ENCODE data around the gene BCAS4.

Gene BCAS4

DNA sequence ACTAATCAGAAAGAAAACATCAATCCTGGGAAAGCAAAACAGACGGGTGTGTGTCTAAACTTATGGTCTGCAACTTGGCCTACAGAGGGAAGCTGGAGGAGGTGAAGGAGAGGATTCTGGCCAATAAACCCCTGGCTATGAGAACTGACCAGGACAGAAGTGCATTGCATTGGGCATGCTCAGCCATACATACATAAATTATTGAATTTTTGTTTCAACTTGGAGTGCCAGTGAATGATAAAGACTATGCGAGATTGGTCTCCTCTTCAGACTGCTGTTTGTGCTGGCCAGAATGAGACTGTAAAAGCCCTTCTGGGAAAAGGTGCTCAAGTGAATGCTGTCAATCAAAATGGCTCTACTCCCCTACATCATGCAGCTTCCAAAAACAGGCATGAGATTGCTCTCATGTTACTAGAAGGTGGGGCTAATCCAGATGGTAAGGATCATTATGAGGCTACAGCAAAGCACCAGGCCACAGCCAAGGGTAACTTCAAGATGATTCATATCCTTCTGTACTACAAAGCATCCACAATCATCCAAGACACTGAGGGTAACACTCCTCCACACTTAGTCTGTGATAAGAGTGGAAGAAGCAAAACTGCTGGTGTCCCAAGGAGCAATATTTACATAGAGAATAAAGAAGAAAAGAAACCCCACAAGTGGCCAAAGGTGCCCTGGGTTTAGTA is 119.0 kb downstream of the BCAS4 start:
- DNase-seq = peak; percentile 71

DNA sequence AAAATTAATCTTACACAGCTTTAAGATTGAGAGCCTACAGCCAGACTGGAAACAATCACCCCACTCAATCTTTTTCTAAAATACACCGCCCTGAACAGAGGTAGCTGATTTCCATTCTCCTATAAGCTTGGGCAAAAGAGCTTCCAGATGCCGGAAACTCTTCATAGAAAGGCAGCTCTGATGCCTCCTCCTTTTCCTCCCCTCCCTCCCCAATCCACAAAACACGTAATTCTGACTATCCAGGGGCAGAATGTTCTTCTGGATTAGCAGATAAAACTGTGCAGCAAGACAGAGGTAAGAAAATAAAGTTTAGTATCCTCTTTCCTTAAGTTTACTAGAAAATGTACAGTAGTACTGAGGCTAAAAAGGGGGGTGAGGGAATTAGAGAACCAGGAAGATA is 120.6 kb downstream of the BCAS4 start:
- DNase-seq = peak; percentile 38

DNA sequence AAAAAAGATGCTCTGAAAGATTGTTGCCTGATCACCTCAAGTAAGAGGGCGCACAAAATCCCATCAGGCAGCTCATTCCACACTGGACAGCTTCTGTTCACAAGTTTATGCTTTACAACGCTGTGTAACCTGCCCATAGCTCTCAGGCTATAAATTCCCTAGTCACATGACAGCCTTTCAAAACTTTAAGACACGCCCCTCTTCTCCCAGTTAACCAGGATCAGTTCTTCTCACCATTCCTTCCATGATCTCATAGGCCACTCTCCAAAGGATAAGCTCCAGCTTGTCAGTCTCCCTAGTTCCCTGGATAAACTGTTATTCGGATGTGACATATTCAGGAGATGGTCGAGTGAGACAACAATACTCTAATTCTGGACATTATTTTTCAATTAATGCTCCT is 121.4 kb downstream of the BCAS4 start:
- peak; percentile 45 for DNase-seq

DNA sequence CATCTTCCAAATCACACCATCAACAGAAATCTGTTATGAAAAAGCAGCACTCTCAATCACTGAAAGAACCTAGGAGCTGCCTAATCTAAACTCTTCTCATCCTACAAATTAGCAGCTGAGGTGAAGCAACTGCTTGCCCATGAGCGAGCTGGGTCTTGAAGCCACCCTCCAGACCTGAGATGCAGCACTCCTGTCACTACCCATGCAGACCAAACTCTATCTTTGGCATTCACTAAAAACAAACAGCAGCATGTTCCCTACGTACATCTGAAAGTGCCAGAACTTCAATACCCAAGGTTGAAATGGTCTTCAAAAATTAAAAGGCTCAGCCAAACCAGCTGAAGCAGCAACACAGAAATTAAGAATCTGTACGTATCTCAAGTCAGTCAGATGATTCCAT is 122.1 kb downstream of the BCAS4 start:
- no peak for DNase-seq

DNA sequence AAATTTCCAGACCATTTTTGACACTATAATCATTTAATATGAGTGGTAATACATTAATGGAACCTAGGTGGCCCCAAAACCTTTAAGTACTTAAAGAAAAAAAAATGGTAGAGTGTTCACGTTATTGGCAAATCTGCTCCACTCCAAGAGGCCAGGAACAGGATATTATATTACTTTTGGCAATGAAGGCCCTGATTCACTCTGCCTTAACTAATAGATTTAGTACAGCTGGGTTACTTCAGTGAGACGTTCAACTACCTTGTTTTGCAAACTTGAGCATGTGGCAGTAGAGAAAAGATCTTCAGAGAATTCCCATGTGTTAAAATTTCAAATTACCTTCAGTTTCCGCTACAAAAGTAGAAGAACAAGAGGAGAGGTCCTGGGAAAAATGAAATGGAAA is 123.5 kb downstream of the BCAS4 start:
- no peak for DNase-seq

DNA sequence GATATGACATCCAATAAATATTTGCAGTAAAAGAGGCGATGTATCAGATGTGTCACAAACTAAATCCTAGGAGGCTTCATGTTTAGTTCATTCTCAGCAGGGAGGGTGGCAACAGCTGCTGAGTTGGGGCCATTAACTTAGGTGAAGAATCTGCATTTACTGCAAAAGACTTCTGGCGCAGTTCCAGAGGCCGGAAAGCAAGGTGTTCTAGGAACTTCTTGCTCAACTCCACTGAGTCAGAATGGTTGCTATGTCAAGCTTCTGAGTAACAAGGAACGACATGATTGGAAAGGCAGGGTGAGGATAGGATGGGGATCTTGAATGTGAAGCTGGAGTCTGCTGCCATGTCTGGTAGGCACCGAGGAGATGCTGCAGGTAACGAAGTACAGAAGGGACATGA is 124.7 kb downstream of the BCAS4 start:
- DNase-seq = no peak

DNA sequence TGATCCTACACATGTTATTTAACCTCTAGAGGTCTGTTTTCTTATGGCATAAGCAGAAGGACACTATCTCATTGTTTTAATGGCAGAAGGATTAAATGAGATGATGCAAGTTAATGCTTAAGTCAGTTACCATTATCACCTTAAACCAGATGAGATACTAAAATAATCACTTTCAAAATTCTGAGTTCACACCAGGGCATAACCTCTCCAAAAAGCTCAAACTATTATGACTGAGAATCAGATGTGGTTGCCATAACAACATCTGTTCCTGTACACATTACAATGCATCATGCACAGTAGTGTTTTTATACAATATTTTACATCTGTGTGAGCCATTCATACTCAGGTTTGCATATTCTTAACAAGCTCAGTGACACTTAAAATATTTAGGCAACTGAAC is 126.1 kb downstream of the BCAS4 start:
- DNase-seq = no peak

DNA sequence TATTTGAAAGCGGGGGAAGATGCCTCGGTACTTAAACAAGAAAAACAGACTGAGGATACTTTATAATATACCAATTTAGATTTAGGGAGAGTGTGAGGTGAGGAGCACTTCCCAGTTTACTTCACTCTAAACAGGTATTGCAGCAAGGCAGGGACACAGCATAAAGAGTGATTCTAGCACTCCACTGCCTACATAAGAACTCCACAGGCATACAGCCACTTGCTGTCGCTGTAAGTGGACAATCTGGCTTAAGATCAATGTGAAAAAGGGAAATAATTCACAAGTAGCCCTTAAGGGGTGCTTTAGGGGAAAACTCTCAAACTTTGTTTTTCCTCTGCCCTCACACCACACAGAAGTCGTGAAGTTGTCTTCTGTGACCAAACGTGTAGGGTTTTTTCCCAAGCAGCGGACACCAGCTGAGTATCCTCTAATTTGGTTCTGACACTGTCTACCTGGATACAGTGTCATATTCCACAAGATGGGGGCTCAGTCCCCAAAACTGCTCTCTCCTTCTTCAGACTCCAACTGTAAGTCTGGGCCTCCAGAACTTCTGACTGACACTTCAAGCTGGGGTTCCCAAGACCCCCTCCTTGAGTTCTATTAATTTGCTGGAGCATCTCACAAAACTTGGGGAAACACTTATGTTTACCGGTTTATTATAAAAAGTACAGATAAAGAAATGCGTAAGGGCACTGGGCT is 127.1 kb downstream of the BCAS4 start:
- DNase-seq = no peak

DNA sequence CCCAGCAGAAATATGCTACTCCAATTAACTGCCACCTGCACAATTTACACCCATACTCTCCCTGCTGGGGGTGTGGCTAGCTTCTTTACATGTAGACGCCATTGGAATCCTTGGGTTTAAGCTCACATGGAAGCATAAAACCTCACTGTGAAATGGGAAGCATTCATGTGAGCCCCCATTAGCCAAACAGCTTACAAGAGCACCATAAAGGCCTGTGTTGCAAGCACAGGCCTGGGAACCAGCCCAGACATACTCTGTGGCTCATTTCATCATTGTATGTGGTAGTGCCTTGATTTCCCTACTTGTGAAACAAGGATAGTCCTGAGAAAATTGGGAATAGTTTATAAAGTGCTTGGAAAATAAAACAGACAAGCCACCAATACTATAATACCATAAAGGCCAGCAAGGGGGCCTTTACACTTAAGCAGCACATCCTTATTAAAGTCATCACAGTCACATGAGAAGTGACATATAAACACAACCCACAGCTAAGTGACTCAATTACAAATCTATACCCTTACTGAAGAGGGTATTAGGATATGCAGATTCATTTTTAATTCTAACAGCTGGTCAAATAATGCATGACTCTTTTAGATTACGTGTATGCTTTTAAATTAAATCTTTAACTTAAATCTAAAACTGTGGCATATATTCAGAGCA is 129.5 kb downstream of the BCAS4 start:
- no peak for DNase-seq

DNA sequence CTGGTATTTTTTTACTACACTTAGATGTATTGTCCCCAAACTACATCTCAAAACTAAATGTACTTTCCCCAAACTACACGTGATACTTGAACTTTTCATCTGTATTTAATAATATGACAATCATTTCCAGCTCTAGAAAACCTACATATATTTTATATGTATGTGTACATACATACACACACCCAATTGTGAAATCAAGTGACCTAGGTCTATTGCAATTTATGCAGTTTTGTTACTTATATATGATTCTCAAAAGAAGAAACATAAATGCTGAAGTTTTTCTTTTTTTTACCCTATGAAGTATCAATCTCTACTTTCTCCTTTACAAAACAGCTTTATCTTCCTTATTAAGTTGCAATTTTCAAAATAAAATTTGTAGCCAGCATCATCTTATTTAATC is 131.7 kb downstream of the BCAS4 start:
- DNase-seq = no peak
